Activated CD8-positive, alpha-beta memory T cell treated with anti-CD3 and anti-CD28 coated beads for 36 hours (primary cell): Measurements from ENCODE around the gene CD6. TPM values are rescaled to one million over a fixed set of nuclear protein-coding genes. Genes with fewer than 3 reads are reported as not detected.

ENCODE experiments used
- CTCF ChIA-PET: fragments of 350-600 bp; sonication (Branson Sonifier 250); formaldehyde crosslinking; loops from one replicate; lab custom pipeline; 2021; ENCODE audit warnings: antibody characterized with exemption; lab: Charles Lee
- POLR2A ChIA-PET: fragments of 350-600 bp; sonication (Branson Sonifier 250); formaldehyde crosslinking; loops from one replicate; lab custom pipeline; 2021; ENCODE audit warnings: antibody characterized with exemption; lab: Charles Lee
- total RNA-seq, 2 experiments: library from RNA; stranded (reverse); gene quantifications; one replicate each; pipeline ENCODE4 v1.2.3, GENCODE V29; 2021

The CD6 gene, protein sequence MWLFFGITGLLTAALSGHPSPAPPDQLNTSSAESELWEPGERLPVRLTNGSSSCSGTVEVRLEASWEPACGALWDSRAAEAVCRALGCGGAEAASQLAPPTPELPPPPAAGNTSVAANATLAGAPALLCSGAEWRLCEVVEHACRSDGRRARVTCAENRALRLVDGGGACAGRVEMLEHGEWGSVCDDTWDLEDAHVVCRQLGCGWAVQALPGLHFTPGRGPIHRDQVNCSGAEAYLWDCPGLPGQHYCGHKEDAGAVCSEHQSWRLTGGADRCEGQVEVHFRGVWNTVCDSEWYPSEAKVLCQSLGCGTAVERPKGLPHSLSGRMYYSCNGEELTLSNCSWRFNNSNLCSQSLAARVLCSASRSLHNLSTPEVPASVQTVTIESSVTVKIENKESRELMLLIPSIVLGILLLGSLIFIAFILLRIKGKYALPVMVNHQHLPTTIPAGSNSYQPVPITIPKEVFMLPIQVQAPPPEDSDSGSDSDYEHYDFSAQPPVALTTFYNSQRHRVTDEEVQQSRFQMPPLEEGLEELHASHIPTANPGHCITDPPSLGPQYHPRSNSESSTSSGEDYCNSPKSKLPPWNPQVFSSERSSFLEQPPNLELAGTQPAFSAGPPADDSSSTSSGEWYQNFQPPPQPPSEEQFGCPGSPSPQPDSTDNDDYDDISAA
- 100 to 1,000 TPM; 209 to 212 TPM for total RNA-seq

DNA sequence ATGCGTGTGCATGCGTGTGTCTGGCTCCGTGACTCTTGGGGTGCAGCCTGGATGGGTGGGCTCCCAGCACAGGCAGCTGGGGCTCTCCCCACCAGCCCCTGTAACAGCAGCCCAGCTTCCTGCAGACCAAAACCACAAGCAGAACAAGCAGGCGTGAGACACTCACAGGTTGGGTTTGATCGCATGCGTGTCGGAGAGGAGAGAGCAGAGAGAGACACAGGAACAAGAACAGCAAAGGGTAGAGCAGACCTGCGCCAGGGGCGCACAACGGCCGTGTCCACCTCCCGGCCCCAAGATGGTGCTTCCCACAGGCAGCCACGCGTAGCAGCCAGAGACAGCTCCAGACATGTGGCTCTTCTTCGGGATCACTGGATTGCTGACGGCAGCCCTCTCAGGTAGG is at the start of gene CD6:
TSS of gene CD6 (plus strand) at position 161 of the 400 bp plus-strand sequence. CDS start at position 347, 186 bp downstream.
- CTCF ChIA-PET = interaction anchor here (0.8 to 4.9 kb wide), 11 partner anchors 8 to 216 kb away, joined by 3 to 30 read pairs (median 7); no protein-coding TSS in a partner anchor
- POLR2A ChIA-PET = interaction anchor here (0.7 to 2.0 kb wide), 7 partner anchors 23 to 158 kb away, joined by 3 to 15 read pairs (median 3); no protein-coding TSS in a partner anchor

DNA sequence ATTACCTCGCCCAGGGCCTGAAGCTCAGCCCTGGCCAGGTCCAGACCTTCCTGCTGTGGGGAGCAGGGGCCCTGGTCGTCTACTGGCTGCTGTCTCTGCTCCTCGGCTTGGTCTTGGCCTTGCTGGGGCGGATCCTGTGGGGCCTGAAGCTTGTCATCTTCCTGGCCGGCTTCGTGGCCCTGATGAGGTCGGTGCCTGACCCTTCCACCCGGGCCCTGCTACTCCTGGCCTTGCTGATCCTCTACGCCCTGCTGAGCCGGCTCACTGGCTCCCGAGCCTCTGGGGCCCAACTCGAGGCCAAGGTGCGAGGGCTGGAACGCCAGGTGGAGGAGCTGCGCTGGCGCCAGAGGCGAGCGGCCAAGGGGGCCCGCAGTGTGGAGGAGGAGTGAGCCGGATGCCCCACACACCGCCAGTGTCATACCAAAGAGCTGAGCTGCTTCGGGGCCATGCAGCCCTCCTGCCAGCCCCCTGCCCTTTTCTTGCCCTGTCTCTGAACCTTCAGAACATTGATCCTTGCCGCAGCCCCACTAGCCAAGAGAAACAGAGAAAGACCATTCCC is 49.6 kb upstream of the CD6 start:
- ChIA-PET POLR2A (no interaction called here), CTCF (no interaction called here)

DNA sequence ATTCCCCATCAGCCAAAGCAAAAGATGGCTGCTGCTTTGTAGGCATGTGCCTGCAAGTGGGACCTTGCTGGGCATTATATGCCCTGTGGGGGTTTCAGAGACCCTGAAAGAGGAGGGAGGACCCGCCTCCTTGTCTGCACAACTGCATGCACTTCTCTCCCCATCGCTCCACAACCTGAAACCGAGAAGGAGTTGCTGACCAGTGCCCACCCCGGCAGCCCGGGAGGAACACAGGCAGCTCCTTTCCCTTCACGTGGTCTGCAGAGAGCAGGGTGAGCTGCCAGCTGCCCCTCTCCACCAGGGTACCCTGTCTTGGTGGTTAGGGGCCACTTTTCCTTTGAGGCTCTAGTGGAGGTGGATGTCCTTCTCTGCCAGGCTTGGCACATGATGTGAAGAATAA is 48.6 kb upstream of the CD6 start:
- ChIA-PET CTCF (no interaction called here), POLR2A (no interaction called here)

DNA sequence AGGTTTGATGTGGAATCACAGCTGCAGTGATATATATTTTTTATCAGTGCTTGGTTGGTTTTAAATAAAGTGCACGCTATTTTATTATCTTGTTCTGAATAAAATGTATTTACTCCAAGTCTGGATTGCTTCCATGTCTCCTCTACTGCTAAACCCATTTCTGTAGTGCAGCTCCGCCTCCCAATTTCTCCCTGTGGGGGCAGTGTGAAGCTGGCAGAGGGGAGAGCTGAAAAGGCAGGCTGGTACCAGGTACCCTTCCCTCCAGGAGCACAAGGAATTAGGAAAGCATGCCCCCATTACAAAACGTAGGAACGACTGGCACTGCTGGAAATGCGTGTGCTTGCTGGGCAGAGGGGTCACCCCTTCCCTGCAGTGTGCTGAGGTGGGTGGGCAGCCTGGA is 48.2 kb upstream of the CD6 start:
- ChIA-PET CTCF (interaction anchor here (1.1 kb wide), 2 partner anchors 8 to 264 kb away, joined by 3 to 6 read pairs; no protein-coding TSS in a partner anchor), POLR2A (interaction anchor here (1.3 kb wide), 1 partner anchor 8 kb away, joined by 6 read pairs; no protein-coding TSS in a partner anchor)

DNA sequence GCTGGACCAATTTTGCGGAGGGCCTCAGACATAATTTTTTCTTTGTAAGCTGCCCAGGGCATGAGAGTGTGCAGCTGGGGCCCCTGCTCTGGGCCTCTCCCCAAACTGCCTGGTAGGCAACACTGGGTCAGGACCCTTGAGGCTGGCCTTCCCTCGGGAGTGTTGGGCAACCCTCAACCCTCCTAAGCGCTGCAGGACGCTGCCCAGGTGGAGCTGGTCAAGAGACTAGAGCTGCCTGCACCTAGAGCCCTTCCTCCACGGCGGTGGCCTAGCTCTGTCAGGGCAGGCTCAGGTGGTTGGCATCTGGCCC is 47.7 kb upstream of the CD6 start:
- POLR2A ChIA-PET = interaction anchor here (1.3 kb wide), 1 partner anchor 8 kb away, joined by 6 read pairs; no protein-coding TSS in a partner anchor
- CTCF ChIA-PET = interaction anchor here (1.1 kb wide), 2 partner anchors 8 to 264 kb away, joined by 3 to 6 read pairs; no protein-coding TSS in a partner anchor

DNA sequence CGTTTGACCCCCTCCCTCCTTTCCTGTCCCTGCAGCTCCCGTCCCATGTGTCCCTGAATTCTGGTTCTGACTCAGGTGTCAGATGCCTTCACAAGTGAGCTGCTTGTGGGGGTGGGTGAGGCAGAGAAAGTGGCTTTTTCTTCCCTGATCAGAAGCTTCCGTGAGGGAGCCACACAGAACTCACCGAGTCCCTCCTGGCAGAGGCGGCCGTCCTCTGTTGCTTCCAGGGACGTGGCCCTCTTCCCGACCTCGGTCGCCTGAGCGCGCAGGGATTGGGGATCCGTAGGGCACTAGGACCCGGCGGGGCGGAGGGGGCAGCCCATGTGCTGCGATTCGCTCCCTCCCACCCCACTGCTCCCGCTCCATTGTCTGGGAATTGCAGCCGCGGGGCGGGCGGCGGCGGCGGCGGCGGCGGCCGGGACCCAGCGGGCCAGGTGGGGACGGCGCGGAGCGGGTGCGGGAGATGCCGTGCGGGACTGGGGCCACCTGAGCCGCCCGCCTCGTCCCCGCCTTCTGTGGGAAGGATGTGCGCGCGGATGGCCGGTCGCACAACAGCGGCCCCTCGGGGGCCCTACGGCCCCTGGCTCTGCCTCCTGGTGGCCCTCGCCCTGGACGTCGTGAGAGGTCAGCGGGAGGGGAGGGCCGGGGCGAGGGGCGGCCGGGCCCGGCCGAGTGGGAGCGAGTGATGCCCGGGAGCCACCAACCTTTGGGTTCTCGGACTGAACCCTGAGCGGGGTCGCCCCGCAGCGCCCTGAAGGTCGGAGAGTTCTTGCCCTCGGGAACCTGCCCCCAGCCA is 47.2 kb upstream of the CD6 start, which contains the start of gene TMEM132A:
TSS of gene TMEM132A (plus strand) at position 351 of the 796 bp plus-strand sequence. CDS start at position 525, 174 bp downstream.
- ChIA-PET POLR2A (interaction anchor here (1.3 kb wide), 1 partner anchor 9 kb away, joined by 6 read pairs; no protein-coding TSS in a partner anchor), CTCF (interaction anchor here (1.1 kb wide), 2 partner anchors 9 to 263 kb away, joined by 3 to 6 read pairs; no protein-coding TSS in a partner anchor)

DNA sequence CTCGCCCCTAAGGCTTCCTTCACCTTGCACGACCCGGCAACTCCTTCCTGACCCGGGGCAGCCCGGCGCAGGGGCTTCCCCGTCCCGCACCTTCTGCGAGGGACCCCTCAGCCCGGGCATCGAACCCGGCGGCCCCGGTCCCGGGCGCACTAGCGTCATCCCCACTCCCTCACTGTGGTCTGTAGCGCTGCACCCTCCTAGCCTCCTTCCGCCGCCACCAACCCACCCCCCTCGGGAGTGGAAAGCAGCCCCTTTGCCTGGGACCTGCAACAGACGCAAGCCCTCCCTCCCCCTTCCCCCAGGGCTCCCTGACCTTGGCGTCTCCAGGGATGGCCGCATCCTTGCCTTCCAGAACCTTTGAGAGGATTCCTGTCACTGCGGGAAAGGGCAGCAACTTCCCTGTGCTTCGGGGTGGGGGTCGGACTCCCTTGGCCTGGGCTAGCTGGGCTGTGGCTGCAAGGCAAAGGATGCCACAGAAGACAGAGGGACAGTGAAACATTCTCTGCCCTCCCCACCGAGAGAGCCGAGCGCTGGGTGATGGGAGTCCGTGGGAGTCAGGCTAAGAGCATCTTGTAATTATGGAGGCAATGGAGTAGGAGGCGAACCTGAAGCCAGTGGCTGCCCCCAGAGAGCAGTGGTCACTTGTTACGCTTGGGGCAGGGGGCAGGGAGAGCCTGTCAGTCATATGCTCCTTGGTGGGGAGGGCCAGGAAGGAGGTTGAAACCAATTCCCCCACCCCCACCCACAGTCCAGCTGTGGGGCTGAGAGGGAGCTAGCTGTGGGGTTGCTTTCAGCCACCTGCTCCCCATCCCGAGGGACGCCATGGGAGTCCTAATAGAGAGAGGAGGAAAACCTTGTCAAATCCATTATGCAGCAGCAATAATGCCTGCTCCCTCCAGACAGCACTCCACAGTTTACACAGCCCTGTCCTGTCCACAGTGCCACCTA is 46.3 kb upstream of the CD6 start:
- POLR2A ChIA-PET = interaction anchor here (0.6 kb wide), 2 partner anchors 112 to 119 kb away, joined by 4 to 5 read pairs; no protein-coding TSS in a partner anchor
- CTCF ChIA-PET = no interaction called here

GRCh38 chr11:60925868-60926267 is 45.6 kb upstream of the CD6 start:
- POLR2A ChIA-PET = interaction anchor here (0.6 kb wide), 2 partner anchors 112 to 119 kb away, joined by 4 to 5 read pairs; no protein-coding TSS in a partner anchor
- CTCF ChIA-PET = no interaction called here

- ChIA-PET POLR2A (no interaction called here), CTCF (no interaction called here)
Observed at GRCh38 chr11:60926500-60926899, 45.0 kb upstream of the CD6 start.

- ChIA-PET POLR2A (interaction anchor here (1.1 kb wide), 1 partner anchor 12 kb away, joined by 3 read pairs; no protein-coding TSS in a partner anchor), CTCF (interaction anchor here (1.9 kb wide), 1 partner anchor 12 kb away, joined by 4 read pairs; no protein-coding TSS in a partner anchor)
Observed at GRCh38 chr11:60927061-60927592, 44.4 kb upstream of the CD6 start.

DNA sequence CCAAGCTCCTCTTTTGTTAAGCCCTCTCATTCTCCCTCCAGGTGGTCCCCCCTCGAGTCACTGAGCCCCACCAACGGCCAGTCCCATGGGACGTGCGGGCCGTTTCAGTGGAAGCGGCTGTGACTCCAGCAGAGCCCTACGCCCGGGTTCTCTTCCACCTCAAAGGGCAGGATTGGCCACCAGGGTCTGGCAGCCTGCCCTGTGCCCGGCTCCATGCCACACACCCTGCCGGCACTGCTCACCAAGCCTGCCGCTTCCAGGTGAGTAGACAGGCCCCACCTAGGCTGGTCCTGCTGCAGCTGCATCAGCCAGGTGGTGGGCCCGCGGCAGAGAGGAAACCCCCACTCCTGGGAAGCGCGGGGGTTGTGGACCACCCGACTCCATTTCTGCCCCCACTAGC is 43.9 kb upstream of the CD6 start:
- POLR2A ChIA-PET = interaction anchor here (1.1 kb wide), 1 partner anchor 12 kb away, joined by 3 read pairs; no protein-coding TSS in a partner anchor
- CTCF ChIA-PET = interaction anchor here (1.9 kb wide), 1 partner anchor 12 kb away, joined by 4 read pairs; no protein-coding TSS in a partner anchor

DNA sequence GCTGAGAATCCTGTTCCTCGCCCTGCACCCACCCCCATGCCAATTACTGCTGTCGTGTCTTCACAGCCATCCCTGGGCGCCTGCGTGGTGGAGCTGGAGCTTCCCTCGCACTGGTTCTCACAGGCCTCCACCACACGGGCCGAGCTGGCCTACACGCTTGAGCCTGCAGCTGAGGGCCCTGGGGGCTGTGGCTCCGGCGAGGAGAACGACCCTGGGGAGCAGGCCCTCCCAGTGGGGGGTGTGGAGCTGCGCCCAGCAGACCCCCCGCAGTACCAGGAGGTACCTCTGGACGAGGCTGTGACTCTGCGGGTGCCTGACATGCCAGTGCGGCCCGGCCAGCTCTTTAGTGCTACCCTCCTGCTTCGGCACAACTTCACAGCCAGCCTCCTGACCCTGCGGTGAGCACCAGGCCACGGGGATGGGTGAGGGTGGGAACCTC is 42.9 kb upstream of the CD6 start:
- ChIA-PET CTCF (interaction anchor here (0.9 to 1.9 kb wide), 2 partner anchors 9 to 11 kb away, joined by 3 to 4 read pairs; no protein-coding TSS in a partner anchor), POLR2A (no interaction called here)

- CTCF ChIA-PET = no interaction called here
Observed at GRCh38 chr11:60929764-60930163, 41.7 kb upstream of the CD6 start.

DNA sequence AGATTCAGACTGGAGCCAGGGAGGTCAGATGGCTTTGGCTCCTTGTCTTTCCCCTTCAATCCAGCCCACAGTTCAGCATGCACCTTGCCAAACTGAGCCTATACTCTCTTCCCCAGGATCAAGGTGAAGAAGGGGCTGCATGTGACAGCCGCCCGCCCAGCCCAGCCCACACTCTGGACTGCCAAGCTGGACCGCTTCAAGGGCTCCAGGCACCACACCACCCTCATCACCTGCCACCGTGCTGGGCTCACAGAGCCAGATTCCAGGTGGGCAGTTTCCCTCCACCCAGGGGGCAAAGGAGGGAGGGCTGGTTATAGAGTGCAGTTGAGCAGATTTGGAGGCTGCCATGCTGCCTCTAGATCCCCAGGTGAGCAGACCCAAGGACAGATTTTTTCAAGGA is 41.1 kb upstream of the CD6 start:
- ChIA-PET CTCF (no interaction called here), POLR2A (no interaction called here)

More at GRCh38 chr11:60929764-60930163, 41.7 kb upstream of the CD6 start:
- POLR2A ChIA-PET = no interaction called here

GRCh38 chr11:60931917-60932316 is 39.6 kb upstream of the CD6 start:
- CTCF ChIA-PET = interaction anchor here (1.0 kb wide), 1 partner anchor 23 kb away, joined by 3 read pairs; no protein-coding TSS in a partner anchor
- POLR2A ChIA-PET = no interaction called here

DNA sequence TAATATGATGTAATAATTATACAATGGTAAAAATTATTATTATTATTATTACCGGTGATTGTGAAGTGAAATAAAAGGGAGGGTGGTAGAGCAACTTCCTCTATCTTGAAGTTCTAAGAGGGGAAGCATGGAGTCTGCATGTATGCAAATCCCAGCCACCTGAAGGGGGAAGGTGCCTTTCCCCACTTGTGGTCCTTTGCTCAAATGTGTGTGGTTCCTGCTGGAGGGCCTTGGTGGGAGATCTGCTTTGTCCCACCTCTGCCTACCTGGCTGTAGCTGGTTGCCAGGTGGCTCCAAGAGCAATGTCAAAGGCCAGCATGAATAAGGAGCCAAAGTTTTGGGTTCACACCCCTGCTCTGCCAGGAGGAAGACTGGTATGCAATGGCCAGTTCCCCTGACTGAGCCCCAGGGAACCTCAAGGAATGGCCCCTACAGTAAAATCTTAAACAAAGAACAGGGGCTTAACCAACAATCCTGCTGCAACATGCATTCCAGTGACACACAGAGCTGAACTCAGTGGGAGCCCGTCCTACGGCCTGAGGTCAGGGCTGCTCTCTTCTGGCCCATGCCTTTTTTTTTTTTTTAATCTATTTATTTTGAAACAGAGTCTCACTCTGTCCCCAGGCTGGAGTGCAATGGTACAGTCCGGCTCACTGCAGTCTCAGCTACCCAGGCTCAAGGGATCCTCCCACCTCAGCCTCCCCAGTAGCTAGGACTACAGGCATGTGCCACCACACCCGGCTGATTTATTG is 38.7 kb upstream of the CD6 start:
- POLR2A ChIA-PET = no interaction called here
- CTCF ChIA-PET = no interaction called here
